Esophagus squamous epithelium (tissue), 5 donors: ENCODE measurements around the gene DCD. TPM values are rescaled to one million over a fixed set of nuclear protein-coding genes. Genes with fewer than 3 reads are reported as not detected.

ENCODE experiments used
- DNase-seq: peaks from one replicate; lab custom pipeline; 2025; lab: John Stamatoyannopoulos, UW
- H3K27ac ChIP-seq, 4 donors: fragments of 200-600 bp; sonication (generic); one replicate each; pipeline ENCODE4 v1.5.1; 2016 to 2019; ENCODE audit warnings: mild to moderate bottlenecking in 1 of 4
- H3K27me3 ChIP-seq, 4 donors: fragments of 200-600 bp; sonication (generic); 1 replicate in 3 of 4; 2 replicates in 1 of 4; pipeline versions ENCODE4 v1.5.1 to v1.6.0; 2017 to 2021; ENCODE audit warnings: antibody characterized with exemption in 1 of 4
- H3K36me3 ChIP-seq, 3 donors: fragments of 200-600 bp; sonication (generic); one replicate each; pipeline ENCODE4 v1.5.1; 2016 to 2019
- H3K4me1 ChIP-seq, 3 donors: fragments of 200-600 bp; sonication (generic); one replicate each; pipeline ENCODE4 v1.5.1; 2017 to 2019
- H3K4me3 ChIP-seq, 4 donors: fragments of 200-600 bp; sonication (generic); 1 replicate in 3 of 4; 2 replicates in 1 of 4; pipeline ENCODE4 v1.5.1; 2016 to 2019; ENCODE audit warnings: mild to moderate bottlenecking in 2 of 4, moderate library complexity in 1 of 4
- H3K9me3 ChIP-seq, 3 donors: fragments of 200-600 bp; sonication (generic); one replicate each; pipeline ENCODE4 v1.5.1; 2016 to 2019
- CTCF ChIP-seq, 6 experiments: fragments of 450-650 bp in 4 of 6; fragments of 200-600 bp in 2 of 6; sonication (generic) in 2 of 6; IDR thresholded peaks; one replicate each; pipeline ENCODE4 v1.5.1; 2016 to 2019; ENCODE audit warnings: antibody characterized with exemption in 6 of 6, mild to moderate bottlenecking in 4 of 6, moderate library complexity in 4 of 6
- POLR2A ChIP-seq, 4 donors: fragments of 450-650 bp; IDR thresholded peaks; one replicate each; pipeline ENCODE4 v1.6.1; 2017; ENCODE audit warnings: antibody characterized with exemption in 4 of 4, mild to moderate bottlenecking in 4 of 4, moderate library complexity in 3 of 4
- WGBS, 2 donors: methylation state at CpG; one replicate each; pipeline ENCODE4 v1.1.5; 2018; 5-methylcytosine and 5-hydroxymethylcytosine counted together
- intact Hi-C: fragments of 100-400 bp; cut with DNase I; formaldehyde crosslinking; loops from one replicate; pipeline ENCODE4 v1.15.0; 2022
- total RNA-seq, 4 donors: library from RNA; depleted of rRNA; stranded (reverse); fragments of >200 nt; gene quantifications; one replicate each; pipeline ENCODE4 v1.1.0, GENCODE V29; 2016
- donor health status: DM: yes; HTN: yes; CAD: no.

Gene DCD
- total RNA-seq, result not detected

GRCh38 chr12:54648265-54648664 lies at the start of gene DCD:
Gene DCD, minus strand, starts transcription at chr12:54648365. Its CDS starts 62 bp downstream, at chr12:54648303.
- no peak within 1 kb of the TSS for H3K4me3 ChIP-seq
- TF ChIP-seq POLR2A (IDR thresholded peaks at IDR 0.05), result no peak
- no peak for TF ChIP-seq CTCF (IDR thresholded peaks at IDR 0.05)
- intact Hi-C loops, result no loop called here
- H3K4me1 ChIP-seq, result no peaks in the 10 kb centered on the region
- H3K9me3 ChIP-seq, result no peaks in the 10 kb centered on the region
- peaks cover 0 to 57% (median 0%) of the 10 kb centered on the region in 4 donors for H3K27me3 ChIP-seq
- no peak for DNase-seq
- 50 to 85% methylated on average over 1 to 2 of the region's 2 CpGs for WGBS, 2 donors
- no peaks in the 10 kb centered on the region for H3K36me3 ChIP-seq
- H3K27ac ChIP-seq, result no peak within 1 kb of the TSS

- TF ChIP-seq POLR2A (IDR thresholded peaks at IDR 0.05), result no peak
- TF ChIP-seq CTCF (IDR thresholded peaks at IDR 0.05), result no peak
- H3K36me3 ChIP-seq, result no peaks in the 10 kb centered on the region
- no peak overlapping the region for H3K4me3 ChIP-seq
- peaks cover 0 to 18% (median 0%) of the 10 kb centered on the region in 4 donors for H3K27me3 ChIP-seq
- no peak overlapping the region for H3K27ac ChIP-seq
- no peak for DNase-seq
- H3K4me1 ChIP-seq, result no peaks in the 10 kb centered on the region
- 4 to 5% methylated on average over 1 of the region's 1 CpG for WGBS, 2 donors
- intact Hi-C loops, result no loop called here
- no peaks in the 10 kb centered on the region for H3K9me3 ChIP-seq
These were observed 49.7 kb upstream of the DCD start for GRCh38 chr12:54697851-54698250.

- no peak for DNase-seq
- Histone ChIP-seq H3K27me3 (peaks cover 0 to 34% (median 0%) of the 10 kb centered on the region in 4 donors), H3K4me1 (no peaks in the 10 kb centered on the region), H3K36me3 (no peaks in the 10 kb centered on the region), H3K27ac (no peak overlapping the region), H3K9me3 (no peaks in the 10 kb centered on the region), H3K4me3 (no peak overlapping the region)
- no peak for TF ChIP-seq CTCF (IDR thresholded peaks at IDR 0.05)
- no peak for TF ChIP-seq POLR2A (IDR thresholded peaks at IDR 0.05)
- intact Hi-C loops, result no loop called here
- 41 to 59% methylated on average over 2 of the region's 2 CpGs for WGBS, 2 donors
These were observed 44.2 kb upstream of the DCD start for GRCh38 chr12:54692353-54692752.

- no peak for DNase-seq
- 45% methylated on average over 2 of the region's 2 CpGs for WGBS, 2 donors
These were observed 41.8 kb upstream of the DCD start for GRCh38 chr12:54689984-54690383.

GRCh38 chr12:54689034-54689372 lies 40.8 kb upstream of the DCD start:
- TF ChIP-seq POLR2A (IDR thresholded peaks at IDR 0.05) (no peak), CTCF (IDR thresholded peaks at IDR 0.05) (no peak)

More at GRCh38 chr12:54689984-54690383, 41.8 kb upstream of the DCD start:
- no peaks in the 10 kb centered on the region for H3K4me1 ChIP-seq
- H3K27me3 ChIP-seq, result peaks cover 0 to 57% (median 0%) of the 10 kb centered on the region in 4 donors
- TF ChIP-seq CTCF (IDR thresholded peaks at IDR 0.05) (no peak), POLR2A (IDR thresholded peaks at IDR 0.05) (no peak)
- H3K4me3 ChIP-seq, result no peak overlapping the region
- no peaks in the 10 kb centered on the region for H3K9me3 ChIP-seq
- no peak overlapping the region for H3K27ac ChIP-seq
- no peaks in the 10 kb centered on the region for H3K36me3 ChIP-seq
- intact Hi-C loops, result no loop called here

More at GRCh38 chr12:54689034-54689372, 40.8 kb upstream of the DCD start:
- no peaks in the 10 kb centered on the region for H3K9me3 ChIP-seq
- no peaks in the 10 kb centered on the region for H3K4me1 ChIP-seq
- no peak overlapping the region for H3K27ac ChIP-seq
- no peak for DNase-seq
- WGBS, 2 donors, result 68 to 69% methylated on average over 8 of the region's 8 CpGs
- intact Hi-C loops, result no loop called here
- no peak overlapping the region for H3K4me3 ChIP-seq
- peaks cover 0 to 67% (median 0%) of the 10 kb centered on the region in 4 donors for H3K27me3 ChIP-seq
- H3K36me3 ChIP-seq, result no peaks in the 10 kb centered on the region
